Spleen (tissue), 11 donors: Measurements from ENCODE around the gene TTC38. TPM values are rescaled to one million over a fixed set of nuclear protein-coding genes. Genes with fewer than 3 reads are reported as not detected.

Source experiments
- DNase-seq: peaks from one replicate; pipeline ENCODE4 v3.0.0-alpha.2; 2020
- H3K27ac ChIP-seq, 8 donors: fragments of 200-600 bp; sonication (generic) in 7 of 8; 1 replicate in 4 of 8; 2 replicates in 4 of 8; pipeline versions ENCODE4 v1.5.0 to v1.8.0; 2016 to 2021; ENCODE audit warnings: inconsistent platforms in 4 of 8, mild to moderate bottlenecking in 4 of 8, moderate library complexity in 1 of 8
- H3K27me3 ChIP-seq, 7 donors: fragments of 200-600 bp; sonication (generic) in 6 of 7; replicated peaks in 1 of 7; 1 replicate in 4 of 7; 2 replicates in 3 of 7; pipeline versions ENCODE4 v1.5.0 to v1.8.0; 2016 to 2021; ENCODE audit warnings: inconsistent platforms in 3 of 7, mild to moderate bottlenecking in 1 of 7
- H3K36me3 ChIP-seq, 6 donors: fragments of 200-600 bp; sonication (generic) in 5 of 6; 1 replicate in 4 of 6; 2 replicates in 2 of 6; pipeline versions ENCODE4 v1.5.0 to v1.8.0; 2016 to 2021; ENCODE audit warnings: inconsistent platforms in 2 of 6
- H3K4me1 ChIP-seq, 6 donors: fragments of 200-600 bp; sonication (generic) in 5 of 6; 1 replicate in 3 of 6; 2 replicates in 3 of 6; pipeline versions ENCODE4 v1.5.0 to v1.8.0; 2016 to 2021; ENCODE audit warnings: inconsistent platforms in 3 of 6
- H3K4me3 ChIP-seq, 8 donors: fragments of 200-600 bp; sonication (generic) in 7 of 8; 1 replicate in 4 of 8; 2 replicates in 4 of 8; pipeline versions ENCODE4 v1.5.0 to v1.8.0; 2016 to 2021; ENCODE audit warnings: inconsistent platforms in 4 of 8, mild to moderate bottlenecking in 4 of 8, moderate library complexity in 2 of 8
- H3K9me3 ChIP-seq, 8 donors: fragments of 200-600 bp; sonication (generic) in 7 of 8; 1 replicate in 4 of 8; 2 replicates in 4 of 8; pipeline versions ENCODE4 v1.5.0 to v1.8.0; 2016 to 2021; ENCODE audit warnings: inconsistent platforms in 4 of 8
- POLR2A ChIP-seq, 3 donors: fragments of 450-650 bp; IDR thresholded peaks; one replicate each; pipeline ENCODE4 v1.5.1; 2017; ENCODE audit warnings: antibody characterized with exemption in 3 of 3, mild to moderate bottlenecking in 1 of 3
- POLR2AphosphoS5 ChIP-seq, 3 donors: sonication (generic); formaldehyde crosslinking; IDR thresholded peaks; one replicate each; pipeline ENCODE4 v1.5.1; 2017; ENCODE audit warnings: antibody characterized with exemption in 3 of 3
- WGBS, 5 donors: extraction: QIAGEN DNeasy Blood & Tissue Kit in 3 of 5; methylation state at CpG; one replicate each; pipeline versions ENCODE4 v1.1.5 to v1.1.7; 2013 to 2018; 5-methylcytosine and 5-hydroxymethylcytosine counted together
- intact Hi-C: fragments of 100-400 bp; cut with DNase I; formaldehyde crosslinking; loops from one replicate; pipeline ENCODE4 v1.15.0; 2023; ENCODE audit warnings: low total_unique reads
- polyA plus RNA-seq, 3 donors: library from polyadenylated mRNA; stranded (reverse); fragments of 200-250 nt; gene quantifications; one replicate each; pipeline ENCODE4 v1.2.1, GENCODE V29; 2013
- total RNA-seq, 7 donors: library from RNA; depleted of rRNA in 3 of 7; stranded (reverse); fragments of >200 nt in 3 of 7; fragmentation: NEBNext Ultra II Directional in 4 of 7; extraction: Animal tissue kit (Norgen Biotek cat#: 25700) in 4 of 7; gene quantifications; one replicate each; pipeline versions ENCODE4 v1.1.0 to v1.2.1, GENCODE V29; 2016 to 2021
- donor health status: healthy with polysubstance abuse.
- donor health status: DM: no; HTN: no; CAD: no; lungs with moderate emphysema.
- donor health status: DM: no; HTN: no; CAD: no.
- donor health status: Bipolar disorder and iron deficiency.
- donor health status: healthy.
- donor health status: DM: no; HTN: no; CAD: no.
- donor health status: DM: yes; HTN: yes; CAD: no.

TTC38 gene
- total and polyA plus RNA-seq, 10 donors: 13.8 to 51.9 (median 33.1) TPM

DNA sequence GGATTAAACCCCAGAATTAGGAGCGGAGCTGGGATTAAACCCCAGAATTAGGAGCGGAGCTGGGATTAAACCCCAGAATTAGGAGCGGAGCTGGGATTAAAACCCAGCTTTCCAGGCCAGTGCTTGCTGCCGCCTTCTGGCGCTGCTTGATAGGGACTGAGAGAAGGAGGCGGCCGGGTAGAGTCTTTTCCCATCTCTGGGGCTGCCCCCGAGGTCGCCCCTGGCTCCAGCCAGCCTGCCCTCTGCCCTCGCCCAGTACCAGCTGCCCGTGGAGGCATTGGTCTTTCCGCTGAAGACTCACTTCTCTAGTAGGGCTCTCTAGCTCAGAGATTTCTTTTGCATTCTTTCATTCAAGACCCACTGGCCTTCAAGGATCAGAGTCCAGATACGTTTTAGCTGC is 72.9 kb downstream of the TTC38 start:
- DNase-seq: peak; percentile 50
- WGBS, 5 donors: 94 to 97% (median 95%) methylated on average over 12 to 13 of the region's 13 CpGs

More for the DNA sequence above, 72.9 kb downstream of the TTC38 start:
- Histone ChIP-seq H3K36me3 (peaks cover 0 to 83% (median 76%) of the 10 kb centered on the region in 6 donors), H3K4me1 (peaks cover 9 to 31% (median 18%) of the 10 kb centered on the region in 6 donors), H3K9me3 (no peaks in the 10 kb centered on the region), H3K27me3 (no peaks in the 10 kb centered on the region), H3K4me3 (no peak overlapping the region), H3K27ac (no peak overlapping the region)
- no peak for TF ChIP-seq POLR2A (IDR thresholded peaks at IDR 0.05)
- peak in 1 of 3 donors; percentile 8 for TF ChIP-seq POLR2AphosphoS5 (IDR thresholded peaks at IDR 0.05)
- intact Hi-C loops: no loop called here

Other genes with a start within 250 kb of the TTC38 start
- 10 to 100 TPM; 21.2 to 40.9 (median 24.8) TPM for gene PPARA, start 117.5 kb upstream of the TTC38 start, total RNA-seq
- gene PPARA, start 117.5 kb upstream of the TTC38 start, polyA plus RNA-seq: 1 to 10 TPM; 2.0 to 5.8 (median 2.4) TPM
- gene CDPF1, start 17.7 kb upstream of the TTC38 start, total RNA-seq: 10 to 100 TPM in 2 of 7 donors, 1 to 10 TPM in 5; 7.7 to 12.7 (median 8.8) TPM
- 10 to 100 TPM; 16.3 to 19.6 (median 18.4) TPM for gene CDPF1, start 17.7 kb upstream of the TTC38 start, polyA plus RNA-seq
- gene PKDREJ, start 4.7 kb upstream of the TTC38 start, total RNA-seq: under 1 TPM in 1 of 7 donors, not detected in 6; 0.06 TPM
- gene PKDREJ, start 4.7 kb upstream of the TTC38 start, polyA plus RNA-seq: under 1 TPM in 2 of 3 donors, not detected in 1; 0.02 TPM
- 1 to 10 TPM; 1.3 to 5.2 (median 3.2) TPM for gene GTSE1, start 28.9 kb downstream of the TTC38 start, total RNA-seq
- 1 to 10 TPM; 1.3 to 4.9 (median 2.8) TPM for gene GTSE1, start 28.9 kb downstream of the TTC38 start, polyA plus RNA-seq
- gene TRMU, start 67.7 kb downstream of the TTC38 start, total RNA-seq: 10 to 100 TPM; 43.1 to 59.6 (median 49.8) TPM
- 10 to 100 TPM; 23.7 to 32.4 (median 25.0) TPM for gene TRMU, start 67.7 kb downstream of the TTC38 start, polyA plus RNA-seq